ENCODE data around the gene ZNF330. TPM values are rescaled to one million over a fixed set of nuclear protein-coding genes. Genes with fewer than 3 reads are reported as not detected.

ZNF330 gene
- total and polyA plus RNA-seq, 2 of the 4 experiments (the other 2 are of a cell fraction), result 27.2 to 34.1 TPM

DNA sequence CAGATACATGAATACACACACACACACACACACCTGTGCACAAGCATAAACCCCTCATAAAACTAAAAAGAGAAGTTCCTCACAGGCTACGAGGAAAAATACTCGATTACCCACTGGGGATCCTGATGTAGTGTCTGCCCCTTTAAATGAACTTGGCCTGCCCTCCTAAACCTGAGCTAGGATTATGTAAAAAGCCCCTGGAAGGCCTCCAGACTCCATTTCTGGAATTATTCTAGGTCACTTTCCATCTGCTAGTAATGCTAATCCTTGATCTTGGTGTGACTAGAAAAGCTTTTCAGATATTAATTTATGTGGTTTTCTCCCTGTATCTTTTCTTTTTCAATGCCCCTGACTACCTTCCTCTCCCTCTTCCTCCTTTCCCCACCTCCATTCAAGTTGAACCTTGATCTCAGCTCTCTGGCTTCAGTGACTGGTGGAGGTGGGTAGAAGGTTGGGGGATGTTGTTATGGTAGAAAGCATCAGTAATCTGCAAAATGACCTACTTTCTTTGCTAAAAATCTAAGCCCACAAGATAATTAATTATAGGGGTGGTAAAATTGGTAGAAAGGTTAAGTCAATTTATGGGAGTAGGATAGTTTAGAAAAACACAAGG lies 25.5 kb upstream of the ZNF330 start:
- no TSS peak for BruUV-seq (replicated peaks)
- H3K4me3 ChIP-seq (ENCODE audit: insufficient read depth, low read depth, low read length), result no peak overlapping the region
- no peaks in the 10 kb centered on the region for H3K4me1 ChIP-seq (ENCODE audit: control insufficient read depth, insufficient read depth, low read length)
- H2BK15ac ChIP-seq (ENCODE audit: low read depth, low read length), result no peak overlapping the region
- no peak overlapping the region for H3K56ac ChIP-seq (ENCODE audit: extremely low read depth, insufficient read depth, low read length)
- H3K14ac ChIP-seq (replicated peaks; ENCODE audit: low read depth, low read length), result no peak overlapping the region
- DNase-seq (no peak), ATAC-seq (ENCODE audit: low read depth) (no peak)
- no CpG with 5 or more reads among the region's 2 CpGs for WGBS, 2 experiments (ENCODE audit: extremely low coverage in 2 of 2, insufficient read length in 1 of 2)
- no peak overlapping the region for H2BK20ac ChIP-seq (ENCODE audit: low read depth, low read length)
- dilution Hi-C loops (cut with HindIII; ENCODE audit: low sequenced_read_pairs, unreplicated experiment), result no loop called here
- ChIA-PET CTCF (interaction anchor here (1.3 kb wide), 1 partner anchor 15 kb away, joined by 3 read pairs; no protein-coding TSS in a partner anchor), POLR2A (ENCODE audit: unreplicated experiment) (no interaction called here)
- H2BK120ac ChIP-seq (ENCODE audit: low read depth, low read length), result no peak overlapping the region
- no peak overlapping the region for H2AFZ ChIP-seq (replicated peaks; ENCODE audit: low read length, poor library complexity)
- peaks cover 9% of the 10 kb centered on the region for H3K27me3 ChIP-seq (ENCODE audit: control insufficient read depth, insufficient read depth, low read length)
- H3K79me1 ChIP-seq (ENCODE audit: low read depth in 1 of 2, low read length in 2 of 2), result no peaks in the 10 kb centered on the region
- H3K9ac ChIP-seq (ENCODE audit: low read depth, low read length), result no peak overlapping the region
- no peak overlapping the region for H4K91ac ChIP-seq (ENCODE audit: insufficient read depth, low read depth, low read length)
- no peaks in the 10 kb centered on the region for H3K9me1 ChIP-seq (ENCODE audit: insufficient read depth, low read length)
- no peaks in the 10 kb centered on the region for H3K36me3 ChIP-seq (ENCODE audit: control insufficient read depth, insufficient read depth, low read length)
- no peaks in the 10 kb centered on the region for H3K9me3 ChIP-seq (ENCODE audit: control insufficient read depth, insufficient read depth, low read length)
- TF ChIP-seq MAFK (IDR thresholded peaks at IDR 0.05; ENCODE audit: low read depth, low read length) (no peak), NFE2L2 (IDR thresholded peaks at IDR 0.05; ENCODE audit: low read depth, low read length) (no peak), RAD21 (IDR thresholded peaks at IDR 0.05; ENCODE audit: low read length) (no peak), RFX5 (IDR thresholded peaks at IDR 0.05; ENCODE audit: low read depth, low read length) (no peak), CHD1 (IDR thresholded peaks at IDR 0.05; ENCODE audit: low read depth, low read length) (no peak), RCOR1 (IDR thresholded peaks at IDR 0.05; ENCODE audit: insufficient replicate concordance, low read length) (no peak), MXI1 (IDR thresholded peaks at IDR 0.05; ENCODE audit: borderline replicate concordance, low read depth, low read length) (no peak), POLR2A (IDR thresholded peaks at IDR 0.05; ENCODE audit: low read depth, low read length) (no peak), BHLHE40 (IDR thresholded peaks at IDR 0.05; ENCODE audit: low read depth, low read length) (no peak), MAZ (IDR thresholded peaks at IDR 0.05; ENCODE audit: borderline replicate concordance, low read depth, low read length) (no peak), FOS (IDR thresholded peaks at IDR 0.05; ENCODE audit: low read depth, low read length) (no peak)
- TF ChIP-seq, protein P1, sequence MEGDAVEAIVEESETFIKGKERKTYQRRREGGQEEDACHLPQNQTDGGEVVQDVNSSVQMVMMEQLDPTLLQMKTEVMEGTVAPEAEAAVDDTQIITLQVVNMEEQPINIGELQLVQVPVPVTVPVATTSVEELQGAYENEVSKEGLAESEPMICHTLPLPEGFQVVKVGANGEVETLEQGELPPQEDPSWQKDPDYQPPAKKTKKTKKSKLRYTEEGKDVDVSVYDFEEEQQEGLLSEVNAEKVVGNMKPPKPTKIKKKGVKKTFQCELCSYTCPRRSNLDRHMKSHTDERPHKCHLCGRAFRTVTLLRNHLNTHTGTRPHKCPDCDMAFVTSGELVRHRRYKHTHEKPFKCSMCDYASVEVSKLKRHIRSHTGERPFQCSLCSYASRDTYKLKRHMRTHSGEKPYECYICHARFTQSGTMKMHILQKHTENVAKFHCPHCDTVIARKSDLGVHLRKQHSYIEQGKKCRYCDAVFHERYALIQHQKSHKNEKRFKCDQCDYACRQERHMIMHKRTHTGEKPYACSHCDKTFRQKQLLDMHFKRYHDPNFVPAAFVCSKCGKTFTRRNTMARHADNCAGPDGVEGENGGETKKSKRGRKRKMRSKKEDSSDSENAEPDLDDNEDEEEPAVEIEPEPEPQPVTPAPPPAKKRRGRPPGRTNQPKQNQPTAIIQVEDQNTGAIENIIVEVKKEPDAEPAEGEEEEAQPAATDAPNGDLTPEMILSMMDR (conservative IDR thresholded peaks at IDR 0.05; ENCODE audit: low read depth, low read length), result no peak
- TF ChIP-seq, protein P2, sequence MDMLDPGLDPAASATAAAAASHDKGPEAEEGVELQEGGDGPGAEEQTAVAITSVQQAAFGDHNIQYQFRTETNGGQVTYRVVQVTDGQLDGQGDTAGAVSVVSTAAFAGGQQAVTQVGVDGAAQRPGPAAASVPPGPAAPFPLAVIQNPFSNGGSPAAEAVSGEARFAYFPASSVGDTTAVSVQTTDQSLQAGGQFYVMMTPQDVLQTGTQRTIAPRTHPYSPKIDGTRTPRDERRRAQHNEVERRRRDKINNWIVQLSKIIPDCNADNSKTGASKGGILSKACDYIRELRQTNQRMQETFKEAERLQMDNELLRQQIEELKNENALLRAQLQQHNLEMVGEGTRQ (IDR thresholded peaks at IDR 0.05; ENCODE audit: low read depth, low read length), result no peak
- TF ChIP-seq, protein P3, sequence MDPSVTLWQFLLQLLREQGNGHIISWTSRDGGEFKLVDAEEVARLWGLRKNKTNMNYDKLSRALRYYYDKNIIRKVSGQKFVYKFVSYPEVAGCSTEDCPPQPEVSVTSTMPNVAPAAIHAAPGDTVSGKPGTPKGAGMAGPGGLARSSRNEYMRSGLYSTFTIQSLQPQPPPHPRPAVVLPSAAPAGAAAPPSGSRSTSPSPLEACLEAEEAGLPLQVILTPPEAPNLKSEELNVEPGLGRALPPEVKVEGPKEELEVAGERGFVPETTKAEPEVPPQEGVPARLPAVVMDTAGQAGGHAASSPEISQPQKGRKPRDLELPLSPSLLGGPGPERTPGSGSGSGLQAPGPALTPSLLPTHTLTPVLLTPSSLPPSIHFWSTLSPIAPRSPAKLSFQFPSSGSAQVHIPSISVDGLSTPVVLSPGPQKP (IDR thresholded peaks at IDR 0.05; ENCODE audit: borderline replicate concordance, low read depth, low read length), result no peak
- H2BK5ac ChIP-seq (ENCODE audit: low read depth, low read length, poor library complexity, severe bottlenecking), result no peak overlapping the region
- H4K20me1 ChIP-seq (ENCODE audit: insufficient read depth, low read length), result no peaks in the 10 kb centered on the region
- no peak overlapping the region for H4K8ac ChIP-seq (ENCODE audit: low read depth in 2 of 2, low read length in 2 of 2)
- no peak overlapping the region for H2AK9ac ChIP-seq (replicated peaks; ENCODE audit: low read depth, low read length, poor library complexity)
- H2AK5ac ChIP-seq (ENCODE audit: low read depth, low read length), result no peak overlapping the region
- no peak overlapping the region for H3K4ac ChIP-seq (ENCODE audit: low read depth, low read length)
- H3K4me2 ChIP-seq (ENCODE audit: low read depth, low read length), result no peak overlapping the region
- in situ Hi-C loops (cut with MboI; ENCODE audit: low sequenced_read_pairs), result no loop called here
- H3K23ac ChIP-seq (ENCODE audit: low read depth, low read length), result no peak overlapping the region
- H3K27ac ChIP-seq (ENCODE audit: insufficient read depth, low read length), result no peak overlapping the region
- no peak overlapping the region for H4K5ac ChIP-seq (ENCODE audit: low read depth, low read length)
- intact Hi-C loops (cut with micrococcal nuclease), result no loop called here
- no peak overlapping the region for H3K18ac ChIP-seq (ENCODE audit: low read depth, low read length)

Measured in IMR-90 (cell line).